Stimulated activated memory B cell treated with anti-CD40 and anti-IgM and Interleukin-4, amounts not matched to agents 10 μg/mL and 1 μg/mL and 100 μg/mL, for 72 hours (primary cell): ENCODE measurements around the gene ISX.
"Not testable (repeated sequence)": the region's sequence is repeated elsewhere in the genome, so short reads cannot be mapped to it uniquely, and the experiment has no call there.

Experiments
- ATAC-seq: fragments of 150-1000 bp; cut with Tn5 transposase; 2 replicates; pipeline ENCODE4 v1.10.0; 2021
- H3K27ac Mint-ChIP-seq: one replicate; pipeline ENCODE4 v1.8.0; 2022; ENCODE audit warnings: mild to moderate bottlenecking, mixed read lengths
- H3K27me3 Mint-ChIP-seq: one replicate; pipeline ENCODE4 v1.8.0; 2022; ENCODE audit warnings: mixed read lengths
- H3K36me3 Mint-ChIP-seq: one replicate; pipeline ENCODE4 v1.8.0; 2022; ENCODE audit warnings: mixed read lengths
- H3K4me1 Mint-ChIP-seq: one replicate; pipeline ENCODE4 v1.8.0; 2022; ENCODE audit warnings: mixed read lengths
- H3K4me3 Mint-ChIP-seq: one replicate; pipeline ENCODE4 v1.8.0; 2022; ENCODE audit warnings: mild to moderate bottlenecking, moderate library complexity, mixed read lengths
- H3K9me3 Mint-ChIP-seq: one replicate; pipeline ENCODE4 v1.8.0; 2022; ENCODE audit warnings: mixed read lengths

Gene ISX

DNA sequence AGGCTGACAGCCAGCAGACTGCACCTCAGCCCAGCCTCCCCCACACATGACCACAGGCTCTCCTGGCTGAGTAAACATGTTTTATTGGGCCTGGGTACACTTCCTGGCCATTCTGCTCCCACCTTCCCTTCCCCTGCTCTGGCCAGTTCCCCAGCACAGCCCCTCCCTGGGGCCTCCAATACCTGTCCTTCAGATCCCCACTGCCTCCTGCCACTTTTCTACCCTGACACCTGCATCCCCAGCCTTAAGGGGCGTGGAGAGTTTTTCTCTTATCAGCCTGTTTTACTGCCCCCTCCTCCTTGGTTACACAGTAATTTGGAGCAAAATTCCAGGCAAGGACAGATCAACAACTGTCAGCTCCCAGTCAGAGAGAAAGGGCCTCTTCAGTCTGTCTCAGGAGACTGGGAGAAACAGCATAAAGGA, at the start of gene ISX:
Gene ISX (plus strand): TSS at position 363 of the 423 bp plus-strand sequence. CDS start 930 bp downstream, outside the sequence.
- no peak within 1 kb of the TSS for H3K4me3 Mint-ChIP-seq
- no peaks in the 10 kb centered on the region for H3K4me1 Mint-ChIP-seq
- no peak within 1 kb of the TSS for H3K27ac Mint-ChIP-seq
- peaks cover 2% of the 10 kb centered on the region for H3K9me3 Mint-ChIP-seq
- ATAC-seq: no peak
- H3K27me3 Mint-ChIP-seq: no peaks in the 10 kb centered on the region
- no peaks in the 10 kb centered on the region for H3K36me3 Mint-ChIP-seq

DNA sequence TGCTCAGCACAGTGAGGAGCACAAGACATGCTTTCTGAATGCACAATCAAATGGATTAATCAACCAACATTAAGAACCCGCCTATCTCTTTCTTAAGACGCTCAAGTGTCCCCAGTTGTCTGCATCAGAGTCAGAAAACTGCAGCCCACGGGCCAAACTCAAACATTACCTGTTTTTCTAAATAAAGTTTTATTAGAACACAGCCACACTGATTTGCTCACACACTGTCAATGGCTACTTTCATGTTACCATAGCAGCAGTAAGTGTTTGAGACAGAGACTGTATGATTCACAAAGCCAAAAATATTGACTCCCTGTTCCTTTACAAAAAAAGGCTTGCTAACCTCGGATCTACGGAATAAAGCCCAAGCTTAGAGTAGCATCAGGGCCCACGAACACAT, 49.0 kb upstream of the ISX start:
- Mint-ChIP-seq H3K4me3 (no peak overlapping the region), H3K36me3 (no peaks in the 10 kb centered on the region), H3K9me3 (no peaks in the 10 kb centered on the region), H3K4me1 (no peaks in the 10 kb centered on the region), H3K27me3 (peaks cover 10% of the 10 kb centered on the region), H3K27ac (no peak overlapping the region)
- no peak for ATAC-seq

- no peak for ATAC-seq
- H3K4me3 Mint-ChIP-seq: no peak overlapping the region
Observed at GRCh38 chr22:35018995-35019394, 47.0 kb upstream of the ISX start.

DNA sequence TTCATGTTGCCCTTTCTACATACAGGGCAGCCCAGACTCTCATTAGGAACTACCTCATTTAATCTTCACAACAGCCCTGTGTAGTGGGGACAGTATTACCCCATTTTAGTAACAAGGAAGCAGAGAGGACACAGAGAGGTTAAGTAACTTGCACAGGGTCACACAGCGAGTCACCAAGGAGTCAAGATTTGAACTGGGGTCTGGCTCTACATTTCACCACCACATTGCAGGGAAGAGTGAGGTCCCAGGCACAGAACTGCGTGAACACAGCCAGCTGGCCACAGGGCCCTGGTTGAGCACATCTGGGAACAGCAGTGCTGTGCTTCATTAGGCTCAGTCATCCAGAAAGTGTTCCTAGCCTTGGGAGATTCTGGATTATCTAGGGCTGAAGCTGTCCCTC, 45.4 kb upstream of the ISX start:
- no peak overlapping the region for H3K27ac Mint-ChIP-seq
- H3K27me3 Mint-ChIP-seq: peaks cover 35% of the 10 kb centered on the region
- no peak for ATAC-seq
- H3K9me3 Mint-ChIP-seq: no peaks in the 10 kb centered on the region
- no peaks in the 10 kb centered on the region for H3K36me3 Mint-ChIP-seq
- no peak overlapping the region for H3K4me3 Mint-ChIP-seq
- peaks cover 7% of the 10 kb centered on the region for H3K4me1 Mint-ChIP-seq

More at GRCh38 chr22:35018995-35019394, 47.0 kb upstream of the ISX start:
- no peaks in the 10 kb centered on the region for H3K36me3 Mint-ChIP-seq
- H3K27me3 Mint-ChIP-seq: peaks cover 27% of the 10 kb centered on the region
- H3K27ac Mint-ChIP-seq: no peak overlapping the region
- H3K9me3 Mint-ChIP-seq: no peaks in the 10 kb centered on the region
- peaks cover 3% of the 10 kb centered on the region for H3K4me1 Mint-ChIP-seq

DNA sequence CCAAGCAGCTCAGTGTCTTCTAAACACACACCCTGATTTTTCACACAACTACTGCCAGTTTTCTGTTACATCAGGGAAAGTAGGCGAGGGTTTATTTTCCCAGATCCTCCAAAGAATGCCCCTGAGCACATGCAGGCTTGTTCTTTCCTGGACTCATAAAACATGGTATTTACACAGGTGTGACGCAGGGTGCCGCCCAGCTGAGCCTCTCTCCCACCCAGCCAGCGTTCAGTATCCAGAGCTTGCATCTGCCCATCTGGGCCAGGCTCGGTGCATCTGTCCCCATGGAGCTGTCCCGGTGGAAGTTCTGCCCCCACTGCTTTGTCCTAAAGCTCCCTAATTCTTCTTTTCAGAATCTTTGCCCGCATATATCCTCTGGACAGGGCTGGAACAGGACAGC, 44.8 kb upstream of the ISX start:
- Mint-ChIP-seq H3K27ac (no peak overlapping the region), H3K4me3 (no peak overlapping the region), H3K9me3 (no peaks in the 10 kb centered on the region), H3K27me3 (peaks cover 35% of the 10 kb centered on the region), H3K4me1 (peaks cover 7% of the 10 kb centered on the region), H3K36me3 (no peaks in the 10 kb centered on the region)
- no peak for ATAC-seq

- Mint-ChIP-seq H3K27me3 (peaks cover 35% of the 10 kb centered on the region), H3K4me3 (no peak overlapping the region), H3K4me1 (peaks cover 7% of the 10 kb centered on the region), H3K9me3 (peaks cover 2% of the 10 kb centered on the region), H3K36me3 (no peaks in the 10 kb centered on the region), H3K27ac (no peak overlapping the region)
- ATAC-seq: no peak
Observed at GRCh38 chr22:35022291-35022690, 43.7 kb upstream of the ISX start.

GRCh38 chr22:35023692-35024363, 42.1 kb upstream of the ISX start:
- H3K4me1 Mint-ChIP-seq: peaks cover 7% of the 10 kb centered on the region
- peaks cover 48% of the 10 kb centered on the region for H3K27me3 Mint-ChIP-seq
- ATAC-seq: peak; percentile 69
- no peak overlapping the region for H3K4me3 Mint-ChIP-seq
- H3K36me3 Mint-ChIP-seq: no peaks in the 10 kb centered on the region
- peak overlapping the region; percentile 43 for H3K27ac Mint-ChIP-seq
- peaks cover 5% of the 10 kb centered on the region for H3K9me3 Mint-ChIP-seq

- peaks cover 5% of the 10 kb centered on the region for H3K9me3 Mint-ChIP-seq
- H3K36me3 Mint-ChIP-seq: no peaks in the 10 kb centered on the region
- peak overlapping the region; percentile 43 for H3K27ac Mint-ChIP-seq
- ATAC-seq: peak; percentile 20
- peaks cover 7% of the 10 kb centered on the region for H3K4me1 Mint-ChIP-seq
- H3K4me3 Mint-ChIP-seq: no peak overlapping the region
- peaks cover 53% of the 10 kb centered on the region for H3K27me3 Mint-ChIP-seq
Observed at GRCh38 chr22:35024364-35024692, 41.6 kb upstream of the ISX start.

GRCh38 chr22:35030112-35030511, 35.8 kb upstream of the ISX start:
- H3K4me1 Mint-ChIP-seq, H3K9me3 Mint-ChIP-seq, ATAC-seq, H3K4me3 Mint-ChIP-seq, H3K36me3 Mint-ChIP-seq, H3K27ac Mint-ChIP-seq: not testable (repeated sequence)
- peaks cover 63% of the 10 kb centered on the region for H3K27me3 Mint-ChIP-seq

DNA sequence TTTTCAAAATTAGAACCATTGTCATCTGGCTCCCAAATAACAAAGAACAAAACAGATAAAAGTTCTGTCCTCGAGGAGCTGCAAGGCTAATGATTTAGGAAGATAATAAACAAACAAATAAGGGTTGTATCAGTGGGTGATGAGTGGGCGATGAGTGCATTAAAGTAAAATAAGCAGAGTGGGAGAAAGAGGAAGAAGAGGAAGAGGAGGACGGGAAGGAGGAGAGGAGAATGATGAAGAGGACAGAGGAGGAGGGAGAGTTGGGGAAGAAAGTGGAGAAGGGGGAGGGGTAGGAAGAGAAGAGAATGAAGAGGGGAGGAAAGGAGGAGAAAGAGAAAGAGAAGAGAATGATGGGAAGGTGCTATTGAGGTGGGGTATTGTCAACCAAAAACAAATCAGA, 33.4 kb upstream of the ISX start:
- Mint-ChIP-seq H3K4me1 (no peaks in the 10 kb centered on the region), H3K27ac (no peak overlapping the region), H3K36me3 (no peaks in the 10 kb centered on the region), H3K4me3 (no peak overlapping the region), H3K9me3 (peaks cover 3% of the 10 kb centered on the region), H3K27me3 (peaks cover 62% of the 10 kb centered on the region)
- no peak for ATAC-seq

DNA sequence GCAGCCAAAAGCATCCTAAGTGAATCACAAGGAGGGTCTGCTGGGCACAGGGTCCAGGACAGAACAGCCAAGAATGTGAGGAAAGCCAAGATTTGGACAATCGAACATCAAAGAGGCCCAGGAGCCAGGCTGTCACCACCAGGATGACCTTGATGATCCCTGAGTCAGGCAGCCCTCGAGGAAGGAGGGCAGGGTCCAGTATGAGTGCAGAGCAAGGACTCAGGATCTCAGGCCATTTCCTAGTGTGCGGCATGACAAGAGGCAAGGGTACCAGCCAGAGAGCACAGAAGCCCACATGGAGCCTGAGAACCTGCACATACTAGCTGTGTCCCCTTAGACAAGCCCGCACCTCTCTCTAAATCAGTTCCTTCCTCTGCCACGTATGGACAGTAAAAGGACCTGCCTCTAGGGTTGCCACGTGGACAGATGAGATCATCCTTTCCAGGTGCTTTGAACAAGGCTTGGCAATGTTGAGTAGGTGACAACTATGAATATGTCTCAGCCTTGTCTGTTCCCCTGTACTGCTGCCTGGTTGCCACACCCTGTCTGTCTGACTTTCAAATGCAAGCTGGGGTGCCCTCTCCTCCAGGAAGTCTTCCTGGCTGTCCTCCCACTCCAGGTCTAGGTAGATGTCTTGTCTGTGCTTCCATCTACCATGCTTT, 32.2 kb upstream of the ISX start:
- Mint-ChIP-seq H3K36me3 (no peaks in the 10 kb centered on the region), H3K9me3 (no peaks in the 10 kb centered on the region), H3K4me3 (no peak overlapping the region), H3K27me3 (peaks cover 50% of the 10 kb centered on the region), H3K27ac (no peak overlapping the region), H3K4me1 (no peaks in the 10 kb centered on the region)
- ATAC-seq: no peak

- no peaks in the 10 kb centered on the region for H3K4me1 Mint-ChIP-seq
- H3K27ac Mint-ChIP-seq: no peak overlapping the region
- peaks cover 41% of the 10 kb centered on the region for H3K27me3 Mint-ChIP-seq
- no peak for ATAC-seq
- H3K4me3 Mint-ChIP-seq: no peak overlapping the region
- no peaks in the 10 kb centered on the region for H3K9me3 Mint-ChIP-seq
- no peaks in the 10 kb centered on the region for H3K36me3 Mint-ChIP-seq
Observed at GRCh38 chr22:35034963-35035362, 31.0 kb upstream of the ISX start.

GRCh38 chr22:35037089-35037488, 28.9 kb upstream of the ISX start:
- H3K36me3 Mint-ChIP-seq: no peaks in the 10 kb centered on the region
- H3K4me3 Mint-ChIP-seq: no peak overlapping the region
- no peaks in the 10 kb centered on the region for H3K4me1 Mint-ChIP-seq
- H3K9me3 Mint-ChIP-seq: no peaks in the 10 kb centered on the region
- ATAC-seq: no peak
- H3K27me3 Mint-ChIP-seq: peaks cover 34% of the 10 kb centered on the region
- no peak overlapping the region for H3K27ac Mint-ChIP-seq

- Mint-ChIP-seq H3K27ac (no peak overlapping the region), H3K9me3 (no peaks in the 10 kb centered on the region), H3K4me1 (no peaks in the 10 kb centered on the region), H3K27me3 (peaks cover 25% of the 10 kb centered on the region), H3K36me3 (no peaks in the 10 kb centered on the region), H3K4me3 (no peak overlapping the region)
- no peak for ATAC-seq
Observed at GRCh38 chr22:35039625-35040024, 26.3 kb upstream of the ISX start.

DNA sequence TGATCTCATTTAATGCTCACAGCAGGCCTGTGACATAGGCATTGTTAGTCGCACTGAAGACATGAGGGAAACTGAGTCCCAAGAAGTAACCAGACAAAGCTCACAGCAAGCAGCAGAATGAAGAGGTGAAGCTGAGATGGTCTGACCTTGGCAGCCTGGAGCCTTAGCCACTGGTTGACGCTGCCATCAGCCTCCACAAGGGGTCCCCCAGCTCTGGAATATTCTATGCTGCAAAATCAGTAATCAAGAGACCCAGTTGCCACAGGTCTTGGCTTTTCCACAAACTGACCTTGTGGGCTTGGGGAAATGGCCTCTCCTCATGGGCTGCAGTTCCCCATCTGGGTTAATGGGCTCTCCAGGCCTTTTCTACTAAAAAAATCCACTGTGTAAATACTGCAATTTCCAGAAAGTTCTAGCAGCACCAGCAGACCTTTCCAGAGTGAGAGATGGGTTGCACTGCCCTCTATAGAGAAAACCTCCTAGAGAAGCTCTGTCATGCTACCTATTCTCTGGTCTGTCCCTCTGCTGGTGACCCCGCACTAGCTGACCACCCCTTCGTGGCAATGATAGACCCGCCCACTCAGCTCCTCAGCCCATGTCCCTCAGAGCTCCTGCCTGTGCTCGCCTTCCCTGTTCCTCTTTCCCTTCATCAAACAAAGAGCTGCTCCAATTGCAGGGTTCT, 22.6 kb upstream of the ISX start:
- H3K27ac Mint-ChIP-seq: no peak overlapping the region
- H3K4me1 Mint-ChIP-seq: no peaks in the 10 kb centered on the region
- ATAC-seq: no peak
- no peaks in the 10 kb centered on the region for H3K9me3 Mint-ChIP-seq
- no peak overlapping the region for H3K4me3 Mint-ChIP-seq
- H3K36me3 Mint-ChIP-seq: no peaks in the 10 kb centered on the region
- peaks cover 35% of the 10 kb centered on the region for H3K27me3 Mint-ChIP-seq

- Mint-ChIP-seq H3K4me3 (no peak overlapping the region), H3K27me3 (peaks cover 35% of the 10 kb centered on the region), H3K27ac (no peak overlapping the region), H3K4me1 (no peaks in the 10 kb centered on the region), H3K36me3 (no peaks in the 10 kb centered on the region), H3K9me3 (no peaks in the 10 kb centered on the region)
- no peak for ATAC-seq
Observed at GRCh38 chr22:35043934-35044319, 22.0 kb upstream of the ISX start.
